NCI-H2029 (cell line): Measurements from ENCODE around the gene IGLON5.

Experiments
- DNase-seq: peaks from one replicate; lab custom pipeline; 2025; lab: John Stamatoyannopoulos, UW

IGLON5 gene

GRCh38 chr19:51365211-51365964 lies 53.9 kb downstream of the IGLON5 start:
- DNase-seq, result no peak

DNA sequence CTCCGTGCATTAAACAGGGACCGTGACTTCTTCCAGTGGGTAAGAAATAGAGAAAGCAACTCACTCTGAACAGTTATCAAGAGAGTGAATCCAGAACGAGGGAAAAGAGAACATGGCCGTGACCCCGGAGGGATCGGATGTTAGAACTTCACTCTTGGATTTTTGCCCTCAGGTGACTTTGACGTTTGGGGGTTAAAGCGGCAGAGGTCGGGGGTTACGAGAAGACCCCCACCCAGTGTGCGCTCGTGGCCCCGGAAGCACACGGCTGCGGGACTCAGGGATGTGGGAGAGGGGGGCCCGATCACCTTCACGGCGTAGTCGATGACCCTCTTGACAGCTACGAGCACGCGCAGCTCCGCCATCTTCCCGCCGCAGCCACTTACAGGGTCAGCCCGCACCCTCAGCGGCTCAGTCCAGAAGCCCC lies 54.5 kb downstream of the IGLON5 start, which contains the start of gene ETFB:
Gene ETFB, minus strand, starts transcription at position 424 of the 424 bp plus-strand sequence. Its CDS starts 62 bp downstream, at position 362.
- no peak for DNase-seq

DNA sequence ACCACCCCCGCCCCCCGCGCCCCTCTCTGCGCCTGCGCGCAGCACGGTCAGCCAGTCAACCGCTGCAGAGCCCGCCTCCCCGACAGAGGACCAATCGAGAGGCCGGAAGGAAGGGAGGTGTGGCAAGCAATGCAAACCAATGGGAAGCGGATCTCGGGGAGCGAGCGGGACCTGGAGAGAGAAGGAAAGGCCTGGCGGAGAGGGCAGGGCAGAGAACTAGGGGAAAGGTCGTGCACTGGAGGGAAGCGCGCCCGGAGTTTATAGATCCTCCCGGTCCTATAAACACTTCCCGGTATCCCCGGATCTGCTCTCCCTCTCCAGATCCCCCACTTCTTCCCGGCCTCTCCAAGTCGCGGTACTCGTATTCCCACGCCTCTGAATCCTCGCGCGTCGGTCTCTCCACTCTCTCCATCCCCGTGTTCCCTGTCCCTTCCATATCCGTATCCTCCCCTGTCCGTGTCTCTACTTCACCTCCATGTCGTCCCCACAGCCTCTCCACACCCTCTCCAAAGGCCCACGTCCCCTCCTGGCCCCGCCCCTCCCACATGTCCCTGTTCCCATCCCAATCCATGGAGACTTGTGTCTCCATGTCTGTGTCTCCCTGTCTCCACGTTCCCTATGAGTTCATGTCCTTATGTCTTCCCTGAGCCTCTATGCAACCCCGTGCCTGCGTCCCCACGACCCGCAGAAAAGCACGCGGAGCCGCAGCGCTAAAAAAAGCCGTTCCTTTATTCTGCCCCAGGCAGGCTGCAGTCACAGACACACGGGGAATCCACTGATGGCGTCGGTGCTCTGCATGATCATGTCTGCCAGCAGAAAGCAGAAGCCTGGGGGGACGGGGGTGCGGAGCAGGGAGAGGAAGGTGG lies 55.2 kb downstream of the IGLON5 start:
- DNase-seq, result peak; percentile 93

- no peak for DNase-seq
Observed at GRCh38 chr19:51367255-51367564, 55.8 kb downstream of the IGLON5 start.

DNA sequence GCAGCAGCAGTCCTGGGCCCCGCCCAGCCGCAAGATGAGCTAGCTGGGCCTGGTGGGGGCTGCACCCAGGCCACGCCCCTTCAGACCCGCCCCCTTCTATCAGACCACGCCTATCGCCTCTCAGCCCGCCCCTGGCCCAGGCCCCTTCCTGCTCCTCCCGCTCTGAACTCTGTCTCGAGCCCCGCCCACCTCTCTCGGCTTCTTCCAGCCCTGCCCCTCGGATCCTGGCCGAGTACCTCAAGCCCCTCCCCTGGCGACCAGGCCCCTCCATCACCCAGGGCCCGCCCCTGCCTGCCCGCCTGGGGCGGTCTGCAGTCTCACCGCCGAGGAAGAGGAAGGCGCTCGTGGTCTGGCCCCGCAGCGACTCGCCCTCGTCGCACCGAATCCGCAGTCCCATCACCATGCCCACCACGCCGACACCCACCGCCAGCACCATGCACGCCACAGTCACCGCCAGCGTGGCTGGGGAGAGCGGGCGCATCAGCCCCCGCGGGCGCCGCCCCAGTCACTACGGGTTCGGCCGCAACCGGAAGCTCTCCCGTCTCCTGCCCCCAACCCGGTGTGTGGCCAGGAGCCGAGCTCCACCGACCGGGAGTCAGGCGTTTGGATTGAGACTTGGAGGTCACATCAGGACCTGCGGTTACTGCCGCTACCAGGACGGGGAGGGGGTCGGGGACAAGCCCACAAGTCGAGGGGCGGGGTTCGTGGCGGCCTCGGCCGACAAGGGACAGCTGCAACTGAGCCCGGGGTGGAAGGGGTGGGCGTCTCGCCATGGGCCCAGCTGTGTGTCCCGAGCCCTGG lies 56.3 kb downstream of the IGLON5 start:
- peak; percentile 91 for DNase-seq

DNA sequence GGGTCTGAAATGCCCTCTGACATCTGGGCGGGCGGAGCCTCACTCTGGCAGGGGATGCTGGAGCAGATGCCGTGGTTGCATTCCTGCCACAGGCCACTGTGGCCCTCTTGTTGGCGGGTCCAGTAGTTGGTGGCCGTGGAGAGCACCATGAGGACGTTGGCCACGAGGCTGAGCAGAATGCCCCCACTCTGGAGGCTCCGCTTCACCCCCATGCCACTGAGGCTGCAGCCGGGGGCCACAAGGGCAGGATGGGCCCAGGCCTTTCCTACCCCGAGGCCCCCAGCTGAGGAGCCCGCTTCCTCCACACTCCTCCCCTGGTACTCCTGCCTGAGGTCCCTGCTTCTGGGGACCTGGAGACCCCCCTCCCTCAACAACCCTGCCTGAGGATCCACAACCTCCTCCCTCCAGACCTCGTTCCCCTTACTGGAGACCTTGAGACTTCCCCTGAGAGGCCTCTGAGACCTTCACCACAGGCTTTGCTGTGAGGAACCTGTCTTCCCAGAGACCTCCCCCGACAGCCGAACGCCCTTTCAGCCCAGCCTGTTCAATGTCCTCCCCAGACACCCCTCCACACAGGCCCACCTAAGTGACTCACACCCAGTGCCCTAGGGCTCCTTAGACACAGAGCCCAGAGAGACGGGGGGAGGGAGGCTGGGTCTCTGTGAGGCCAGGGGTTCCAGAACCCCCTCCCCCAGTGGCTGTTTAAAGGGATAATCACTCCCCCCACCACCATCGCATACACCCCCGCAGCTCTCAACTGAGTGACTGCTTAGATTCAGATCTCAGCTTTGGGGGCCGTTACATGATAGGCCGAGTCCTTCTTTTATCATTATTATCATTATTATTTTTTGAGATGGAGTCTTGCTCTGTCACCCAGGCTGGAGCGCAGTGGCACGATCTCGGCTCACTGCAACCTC lies 57.2 kb downstream of the IGLON5 start, which contains the start of gene CLDND2:
Gene CLDND2, minus strand, starts transcription at position 638 of the 917 bp plus-strand sequence. Its CDS starts 426 bp downstream, at position 212.
- no peak for DNase-seq

DNA sequence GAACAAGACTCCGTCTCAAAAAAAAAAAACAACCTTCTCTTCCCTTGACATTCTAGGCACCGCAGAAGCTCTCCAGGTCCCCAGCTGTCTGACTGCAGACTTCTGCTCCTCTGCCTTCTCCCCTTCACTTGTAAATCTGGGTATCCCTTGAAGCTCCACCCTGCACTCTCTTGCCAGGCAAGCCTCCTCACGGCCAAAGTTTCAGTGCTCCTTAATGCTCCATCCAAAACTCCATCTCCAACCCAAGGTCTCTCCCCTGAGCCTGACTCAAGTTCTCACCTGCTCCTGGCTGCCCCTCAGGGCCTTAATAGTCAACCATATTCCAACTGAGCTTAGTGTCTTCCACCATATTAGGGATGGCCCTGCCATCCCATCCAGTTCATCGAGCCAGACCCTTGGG lies 58.8 kb downstream of the IGLON5 start:
- DNase-seq, result no peak

DNA sequence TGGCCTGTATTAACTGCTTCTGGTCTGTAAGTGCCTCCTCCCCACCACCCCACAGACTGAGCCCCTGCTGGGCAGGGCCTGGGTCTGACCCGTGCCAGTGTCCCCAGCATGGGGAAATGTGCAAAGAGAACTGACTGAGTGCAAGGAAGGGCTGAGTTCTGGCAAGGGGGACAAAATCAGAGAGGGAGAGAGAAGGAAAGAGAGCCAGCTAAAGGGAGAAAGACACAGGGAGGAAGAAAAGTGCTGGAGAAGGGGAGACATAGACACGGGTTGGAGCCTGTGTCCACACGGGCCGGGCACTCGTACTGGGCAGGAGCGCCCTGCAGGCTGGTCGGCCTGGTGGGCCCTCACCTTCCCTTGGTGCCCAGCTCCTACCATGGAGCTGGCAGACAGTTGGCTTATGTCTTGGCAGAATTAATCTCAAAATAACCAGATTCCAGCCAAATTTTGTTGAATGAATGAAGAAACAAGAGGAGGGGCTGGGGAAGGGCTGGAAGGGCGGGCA lies 59.8 kb downstream of the IGLON5 start:
- no peak for DNase-seq

DNA sequence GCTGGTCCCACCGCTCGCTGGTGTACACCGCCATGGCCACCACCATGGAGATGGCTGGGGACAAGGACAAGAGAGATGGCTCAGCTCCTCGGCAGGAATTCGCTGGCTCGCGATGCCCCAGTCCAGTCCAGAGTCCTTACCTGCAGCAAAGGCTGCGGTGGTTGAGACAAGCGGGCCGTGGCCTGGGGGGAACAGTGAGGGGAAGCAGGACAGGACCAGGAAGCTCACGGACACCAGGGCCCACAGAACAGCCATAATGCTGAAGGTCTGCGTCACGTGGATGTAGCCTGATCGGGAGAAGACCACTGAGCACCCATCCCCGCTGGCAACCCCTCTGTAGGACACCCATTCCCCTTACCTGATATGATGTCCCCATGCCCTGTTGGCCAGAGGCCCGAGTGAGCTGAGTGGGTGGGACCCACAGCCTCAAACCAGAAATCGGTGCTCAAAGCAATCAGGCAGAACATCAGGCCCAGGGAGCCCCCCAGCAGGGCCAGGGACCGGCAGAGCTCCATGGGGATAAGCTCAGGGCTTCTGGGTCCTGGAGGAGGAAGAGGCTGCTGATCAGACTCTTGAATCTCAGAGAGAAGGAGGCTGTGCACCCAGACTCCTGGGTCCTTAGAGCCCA lies 60.7 kb downstream of the IGLON5 start:
- no peak for DNase-seq

- no peak for DNase-seq
Observed at GRCh38 chr19:51372649-51373504, 61.4 kb downstream of the IGLON5 start, which contains the start of gene NKG7. Gene NKG7 (minus strand): TSS chr19:51372654. CDS start chr19:51372535, 119 bp downstream.

- DNase-seq, result no peak
Observed at GRCh38 chr19:51375504-51376221, 64.2 kb downstream of the IGLON5 start.

DNA sequence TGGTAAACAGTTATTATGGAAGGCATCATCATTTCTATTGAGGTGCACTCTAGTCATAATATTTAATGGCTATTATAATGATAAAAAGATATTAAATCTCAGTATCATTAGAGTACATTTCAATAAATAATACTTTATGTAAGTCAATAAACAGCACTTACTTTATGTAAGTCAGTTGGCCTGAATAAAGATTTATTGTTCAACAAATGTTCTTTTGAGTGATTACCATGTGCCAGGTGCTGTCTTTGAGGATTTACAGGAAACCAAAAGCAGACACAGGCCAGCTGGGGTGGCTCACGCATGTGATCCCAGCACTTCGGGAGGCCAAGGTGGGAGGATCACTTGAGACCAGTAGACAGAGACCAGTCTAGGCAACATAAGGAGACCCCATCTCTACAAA lies 66.0 kb downstream of the IGLON5 start:
- no peak for DNase-seq

DNA sequence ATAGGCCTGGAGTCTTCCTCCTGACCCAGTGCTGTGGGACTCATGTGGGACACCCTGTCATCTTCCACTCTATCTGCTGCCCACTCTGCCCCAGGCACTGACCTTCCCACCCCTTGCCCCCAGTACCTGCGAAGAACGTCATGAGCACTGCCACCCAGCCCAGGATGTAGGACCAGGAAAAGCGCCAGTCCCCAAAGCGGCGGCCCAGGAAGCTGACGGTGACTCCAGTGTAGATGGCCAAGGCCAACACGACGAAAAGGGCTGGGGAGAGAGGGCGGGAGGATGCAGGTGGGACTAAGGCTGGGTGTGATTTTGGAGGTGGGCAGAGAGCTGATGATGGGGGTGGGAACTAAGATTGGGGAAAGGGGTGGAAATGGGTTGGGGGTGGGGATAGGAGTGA lies 68.9 kb downstream of the IGLON5 start:
- DNase-seq, result no peak
